ENCODE results near the gene TRPV3. TPM values are rescaled to one million over a fixed set of nuclear protein-coding genes. Genes with fewer than 3 reads are reported as not detected.
A peak's percentile ranks its signal among the peaks of the same experiment; 100 is the strongest.

TRPV3 gene
- 0.90 and 1.3 TPM in 2 replicates for total RNA-seq (2011; cell fraction: chromatin; rRNA removed; ENCODE audit: low replicate concordance)
- 0.39 and 1.2 TPM in 2 replicates for total RNA-seq (2011; cell fraction: nucleolus; rRNA removed)
- 0.69 and 0.73 TPM in 2 replicates for total RNA-seq (2011; cell fraction: nucleoplasm; rRNA removed)
- total RNA-seq (2014; rRNA removed) (0.09 TPM in 1 of 2 replicates, not detected in the other), total RNA-seq (2014; rRNA removed; fragmentation: Illumina TruSeq; extraction: Trizol) (0.07 and 0.10 TPM in 2 replicates), total RNA-seq (2015; rRNA removed; fragmentation: Illumina TruSeq; extraction: Trizol) (0.11 TPM in 2 replicates), total RNA-seq (2021) (0.11 and 0.18 TPM in 2 replicates), polyA plus RNA-seq (2011; rRNA removed) (0.09 and 0.22 TPM in 2 replicates), polyA plus RNA-seq (2014; fragmentation: Illumina TruSeq; extraction: Trizol) (0.08 and 0.10 TPM in 2 replicates), polyA plus RNA-seq (2014; fragmentation: Nextera tagmentation; extraction: Ambion mirVana) (under 1 TPM in 1 of 2 experiments, not detected in 1; 0.03 TPM), polyA plus RNA-seq (2014; rRNA removed) (0.42 and 0.55 TPM in 2 replicates), polyA minus RNA-seq (2011; rRNA and poly(A)+ RNA removed) (0.25 and 0.36 TPM in 2 replicates), Bru-seq, nascent RNA (percentile 20 among the genes with signal in this experiment), BruChase-seq, experiment 1, labeled RNA remaining after a 2-hour chase (percentile 10 among the genes with signal in this experiment), BruChase-seq, experiment 2, labeled RNA remaining after a 6-hour chase (percentile 16 among the genes with signal in this experiment)
- 0.03 and 0.15 TPM in 2 replicates for polyA plus RNA-seq (2011; cell fraction: cytosol; rRNA removed)
- 0.32 and 0.55 TPM in 2 replicates for polyA plus RNA-seq (2011; cell fraction: nucleus; rRNA removed)
- 0.09 and 0.17 TPM in 2 replicates for polyA plus RNA-seq (2012)
- polyA minus RNA-seq (2011; cell fraction: cytosol; rRNA and poly(A)+ RNA removed) = not detected in 2 replicates
- polyA minus RNA-seq (2011; cell fraction: nucleus; rRNA and poly(A)+ RNA removed) = 0.27 and 0.44 TPM in 2 replicates
- long read RNA-seq, experiment 1 = 0 reads
- long read RNA-seq, experiment 2 = 0 reads
- long read RNA-seq, experiment 3 = 0 reads

DNA sequence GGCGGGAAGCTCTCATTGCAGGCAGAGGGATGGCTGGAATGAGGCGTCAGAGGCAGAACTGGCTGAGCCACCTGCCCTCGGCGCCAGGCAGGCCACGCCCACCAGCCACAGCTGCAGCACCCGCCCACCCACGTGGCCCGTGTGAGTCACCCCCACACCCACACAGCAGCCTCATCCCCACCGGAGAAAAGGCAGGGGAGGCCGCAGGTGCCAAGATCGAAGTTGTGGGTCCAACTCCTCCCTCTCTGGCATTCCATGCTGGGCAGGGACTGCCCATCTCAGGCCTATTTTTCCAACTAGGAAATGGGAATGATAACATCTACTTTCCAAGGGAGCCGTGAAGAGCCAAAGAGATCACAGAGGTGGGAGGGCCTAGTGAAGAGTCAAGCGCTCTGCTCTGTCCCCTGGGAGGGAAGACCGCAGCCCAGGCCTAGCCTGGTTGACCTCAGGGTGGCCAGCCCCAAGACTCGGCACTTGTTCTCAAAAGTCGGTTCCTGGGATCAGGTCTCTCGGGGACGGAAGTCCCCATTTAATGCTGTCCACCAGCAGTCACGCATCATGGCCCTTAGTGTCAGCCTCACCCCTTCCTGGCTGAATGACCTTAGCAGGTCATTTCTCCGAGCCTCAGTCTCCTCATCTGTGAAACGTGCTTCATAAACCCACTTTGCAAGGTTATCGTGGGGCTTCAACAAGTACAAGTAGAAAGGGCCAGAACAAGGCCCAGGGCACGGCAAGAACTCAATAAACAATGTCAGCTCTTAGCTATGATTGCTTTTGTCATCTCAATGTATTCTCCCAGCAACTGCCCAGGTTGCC, at the start of gene TRPV3:
Gene TRPV3 (minus strand): TSS at position 45 of the 816 bp plus-strand sequence. CDS start 2,962 bp downstream, outside the sequence.
- Histone ChIP-seq H3K9ac (ENCODE audit: insufficient read depth in 1 of 2, low read depth in 2 of 2, low read length in 2 of 2) (peak within 1 kb of the TSS in 1 of 2 experiments; percentile 35; a peak in 1 of 4 replicates), H3K27ac (ENCODE audit: extremely low read depth, low read depth, low read length) (no peak within 1 kb of the TSS), H3K4me3 (no peak within 1 kb of the TSS), H3K36me3 (ENCODE audit: control insufficient read depth, insufficient read depth, low read length) (no peaks in the 10 kb centered on the region), H3K4me1 (replicated peaks in 1 of 2; ENCODE audit: control insufficient read depth in 2 of 2, insufficient read depth in 2 of 2, low read length in 2 of 2) (peaks cover 11 to 21% of the 10 kb centered on the region in 2 experiments), H3K9me3 (replicated peaks; ENCODE audit: control insufficient read depth, insufficient read depth, low read depth, low read length) (no peaks in the 10 kb centered on the region), H3K4me2 (ENCODE audit: insufficient read depth, low read length) (peak within 1 kb of the TSS; percentile 32; the same call in 1 of the 2 replicates), H3K27me3 (ENCODE audit: control insufficient read depth in 2 of 2, insufficient read depth in 2 of 2, low read length in 2 of 2) (peaks cover 0 to 24% of the 10 kb centered on the region in 2 experiments; a peak in 2 of 5 replicates), H2AFZ (ENCODE audit: low read depth, low read length) (peak within 1 kb of the TSS; percentile 65), H3K9me1 (ENCODE audit: control insufficient read depth, insufficient read depth, low read length) (no peaks in the 10 kb centered on the region), H3K79me2 (ENCODE audit: control insufficient read depth, insufficient read depth, low read length) (no peaks in the 10 kb centered on the region), H4K20me1 (replicated peaks; ENCODE audit: control insufficient read depth, insufficient read depth, low read length) (no peaks in the 10 kb centered on the region; the same call in 1 of the 2 replicates)
- FAIRE-seq (peak; percentile 58), ATAC-seq (peak; percentile 95), DNase-seq (ENCODE audit: extremely low read depth in 1 of 4, low spot score in 3 of 4) (peak; percentile 70 to 87 (median 83))
- WGBS (ENCODE audit: insufficient coverage, low coverage, missing lambda C conversion rate) = 54% methylated on average over 13 of the region's 23 CpGs
- ChIA-PET POLR2A (interaction anchor here (0.5 kb wide), 1 partner anchor 14 kb away, joined by 3 read pairs; no protein-coding TSS in a partner anchor), CTCF (ENCODE audit: low intra/inter-chr PET ratio) (no interaction called here)
- no TSS peak for BruUV-seq (replicated peaks)
- in situ Hi-C loops (cut with MboI) (no loop called here), intact Hi-C loops (cut with micrococcal nuclease) (no loop called here)
- TF ChIP-seq ZNF699 (CRISPR knock-in tag; IDR thresholded peaks at IDR 0.05; ENCODE audit: insufficient replicate concordance) = no peak
- TF ChIP-seq EGR1 (conservative IDR thresholded peaks at IDR 0.05) = peak; percentile 88
- TF ChIP-seq, protein P1, sequence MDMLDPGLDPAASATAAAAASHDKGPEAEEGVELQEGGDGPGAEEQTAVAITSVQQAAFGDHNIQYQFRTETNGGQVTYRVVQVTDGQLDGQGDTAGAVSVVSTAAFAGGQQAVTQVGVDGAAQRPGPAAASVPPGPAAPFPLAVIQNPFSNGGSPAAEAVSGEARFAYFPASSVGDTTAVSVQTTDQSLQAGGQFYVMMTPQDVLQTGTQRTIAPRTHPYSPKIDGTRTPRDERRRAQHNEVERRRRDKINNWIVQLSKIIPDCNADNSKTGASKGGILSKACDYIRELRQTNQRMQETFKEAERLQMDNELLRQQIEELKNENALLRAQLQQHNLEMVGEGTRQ (CRISPR knock-in tag; IDR thresholded peaks at IDR 0.05) = peak; percentile 84
- TF ChIP-seq NFATC3 (IDR thresholded peaks at IDR 0.05) = no peak
- TF ChIP-seq KLF13 (tag; IDR thresholded peaks at IDR 0.05; ENCODE audit: borderline replicate concordance, low read depth) = 0 out of 2 replicates have a peak, but pooled peaks have one; percentile 26
- no peak for TF ChIP-seq E2F3 (CRISPR knock-in tag; IDR thresholded peaks at IDR 0.05)
- TF ChIP-seq TFAM (CRISPR knock-in tag; conservative IDR thresholded peaks at IDR 0.05) = no peak
- no peak for TF ChIP-seq FOXJ2 (tag; IDR thresholded peaks at IDR 0.05)
- TF ChIP-seq ZNF76 (CRISPR knock-in tag; IDR thresholded peaks at IDR 0.05; ENCODE audit: borderline replicate concordance) = no peak
- TF ChIP-seq, protein P2, sequence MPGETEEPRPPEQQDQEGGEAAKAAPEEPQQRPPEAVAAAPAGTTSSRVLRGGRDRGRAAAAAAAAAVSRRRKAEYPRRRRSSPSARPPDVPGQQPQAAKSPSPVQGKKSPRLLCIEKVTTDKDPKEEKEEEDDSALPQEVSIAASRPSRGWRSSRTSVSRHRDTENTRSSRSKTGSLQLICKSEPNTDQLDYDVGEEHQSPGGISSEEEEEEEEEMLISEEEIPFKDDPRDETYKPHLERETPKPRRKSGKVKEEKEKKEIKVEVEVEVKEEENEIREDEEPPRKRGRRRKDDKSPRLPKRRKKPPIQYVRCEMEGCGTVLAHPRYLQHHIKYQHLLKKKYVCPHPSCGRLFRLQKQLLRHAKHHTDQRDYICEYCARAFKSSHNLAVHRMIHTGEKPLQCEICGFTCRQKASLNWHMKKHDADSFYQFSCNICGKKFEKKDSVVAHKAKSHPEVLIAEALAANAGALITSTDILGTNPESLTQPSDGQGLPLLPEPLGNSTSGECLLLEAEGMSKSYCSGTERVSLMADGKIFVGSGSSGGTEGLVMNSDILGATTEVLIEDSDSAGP (CRISPR knock-in tag; IDR thresholded peaks at IDR 0.05) = no peak
- no peak for TF ChIP-seq ZBED1 (IDR thresholded peaks at IDR 0.05)
- no peak for TF ChIP-seq BRD4 (IDR thresholded peaks at IDR 0.05)
- TF ChIP-seq TCFL5 (CRISPR knock-in tag; conservative IDR thresholded peaks at IDR 0.05) = no peak
- TF ChIP-seq ZBTB1 (CRISPR knock-in tag; IDR thresholded peaks at IDR 0.05; ENCODE audit: borderline replicate concordance, low read depth) = no peak
- no peak for TF ChIP-seq ELF1 (tag; IDR thresholded peaks at IDR 0.05)
- TF ChIP-seq EHMT2 (IDR thresholded peaks at IDR 0.05) = no peak
